ENCODE measurements around the gene WDCP. TPM values are rescaled to one million over a fixed set of nuclear protein-coding genes. Genes with fewer than 3 reads are reported as not detected.

Gene WDCP
- total and polyA plus RNA-seq, 4 donors = 2.1 to 9.1 (median 6.1) TPM

- H3K9me3 ChIP-seq (ENCODE audit: control insufficient read depth in 4 of 4, insufficient read depth in 3 of 4, low read length in 3 of 4) = peaks cover 0 to 2% (median 0%) of the 10 kb centered on the region in 4 donors
- H3K27me3 ChIP-seq (ENCODE audit: control insufficient read depth in 3 of 3, insufficient read depth in 3 of 3, low read length in 2 of 3) = no peaks in the 10 kb centered on the region
- no peak for ATAC-seq (ENCODE audit: insufficient read depth, low FRiP score)
- WGBS, 2 donors = 93 to 97% methylated on average over 1 of the region's 1 CpG
- TF ChIP-seq CTCF (IDR thresholded peaks at IDR 0.05; ENCODE audit: control extremely low read depth, extremely low read depth) = no peak
- no peak for DNase-seq
- peaks cover 0 to 13% (median 0%) of the 10 kb centered on the region in 5 donors for H3K4me1 ChIP-seq (ENCODE audit: control insufficient read depth in 5 of 5, insufficient read depth in 5 of 5, low read length in 5 of 5)
- H3K9ac ChIP-seq (ENCODE audit: insufficient read depth in 1 of 2, low read length in 2 of 2) = no peak overlapping the region
- no peaks in the 10 kb centered on the region for H3K36me3 ChIP-seq (ENCODE audit: control insufficient read depth in 4 of 4, insufficient read depth in 4 of 4, low read length in 4 of 4)
- no peak overlapping the region for H3K4me3 ChIP-seq
- no peak overlapping the region for H3K27ac ChIP-seq (ENCODE audit: low read depth in 1 of 2, low read length in 1 of 2)
These were observed 5.8 kb upstream of the WDCP start for GRCh38 chr2:24052951-24053350.

- TF ChIP-seq CTCF (IDR thresholded peaks at IDR 0.05; ENCODE audit: control extremely low read depth, extremely low read depth) = no peak
- Histone ChIP-seq H3K27ac (ENCODE audit: low read depth in 1 of 2, low read length in 1 of 2) (no peak overlapping the region), H3K4me3 (no peak overlapping the region), H3K27me3 (ENCODE audit: control insufficient read depth in 3 of 3, insufficient read depth in 3 of 3, low read length in 2 of 3) (no peaks in the 10 kb centered on the region), H3K4me1 (ENCODE audit: control insufficient read depth in 5 of 5, insufficient read depth in 5 of 5, low read length in 5 of 5) (peaks cover 0 to 17% (median 2%) of the 10 kb centered on the region in 5 donors), H3K9me3 (ENCODE audit: control insufficient read depth in 4 of 4, insufficient read depth in 3 of 4, low read length in 3 of 4) (peaks cover 0 to 2% (median 0%) of the 10 kb centered on the region in 4 donors), H3K9ac (ENCODE audit: insufficient read depth in 1 of 2, low read length in 2 of 2) (no peak overlapping the region), H3K36me3 (ENCODE audit: control insufficient read depth in 4 of 4, insufficient read depth in 4 of 4, low read length in 4 of 4) (no peaks in the 10 kb centered on the region)
- DNase-seq (no peak), ATAC-seq (ENCODE audit: insufficient read depth, low FRiP score) (no peak)
- 71 to 87% methylated on average over 8 of the region's 8 CpGs for WGBS, 2 donors
These were observed 4.6 kb upstream of the WDCP start for GRCh38 chr2:24051833-24052232.

- Histone ChIP-seq H3K9me3 (ENCODE audit: control insufficient read depth in 4 of 4, insufficient read depth in 3 of 4, low read length in 3 of 4) (no peaks in the 10 kb centered on the region), H3K9ac (ENCODE audit: insufficient read depth in 1 of 2, low read length in 2 of 2) (no peak overlapping the region), H3K4me3 (peak overlapping the region; percentile 73), H3K27ac (ENCODE audit: low read depth in 1 of 2, low read length in 1 of 2) (peak overlapping the region in 1 of 2 donors; percentile 54), H3K36me3 (ENCODE audit: control insufficient read depth in 4 of 4, insufficient read depth in 4 of 4, low read length in 4 of 4) (no peaks in the 10 kb centered on the region), H3K27me3 (ENCODE audit: control insufficient read depth in 3 of 3, insufficient read depth in 3 of 3, low read length in 2 of 3) (no peaks in the 10 kb centered on the region), H3K4me1 (ENCODE audit: control insufficient read depth in 5 of 5, insufficient read depth in 5 of 5, low read length in 5 of 5) (peaks cover 0 to 22% (median 2%) of the 10 kb centered on the region in 5 donors)
- WGBS, 2 donors = 5 to 15% methylated on average over 24 to 47 of the region's 47 CpGs
- TF ChIP-seq CTCF (IDR thresholded peaks at IDR 0.05; ENCODE audit: control extremely low read depth, extremely low read depth) = no peak
- DNase-seq = peak; percentile 46 to 61 (median 61)
- ATAC-seq (ENCODE audit: insufficient read depth, low FRiP score) = no peak
These were observed 3.1 kb upstream of the WDCP start for GRCh38 chr2:24050041-24050979.

Data from lung (tissue), 12 donors.